ENCODE results near the gene AGBL4.

GRCh38 chr1:49626472-49626871 lies 397.3 kb downstream of the AGBL4 start:
- TF ChIP-seq CTCF (conservative IDR thresholded peaks at IDR 0.05; ENCODE audit: low read depth, low read length) (no peak), EZH2 (IDR thresholded peaks at IDR 0.05; ENCODE audit: low read length, unreplicated experiment) (no peak), EZH2phosphoT487 (IDR thresholded peaks at IDR 0.05; ENCODE audit: borderline replicate concordance, low read length) (no peak)
